Panc1 (cell line): ENCODE data around the gene CARM1. TPM values are rescaled to one million over a fixed set of nuclear protein-coding genes. Genes with fewer than 3 reads are reported as not detected.

Source experiments
- ATAC-seq: fragments of 200-7000 bp; cut with Tn5 transposase; 2 replicates; pipeline ENCODE4 v1.9.1; 2020; ENCODE audit warnings: mild to moderate bottlenecking, moderate library complexity
- BruUV-seq: library from RNA; stranded (reverse); fragments of 400-500 nt; replicated peaks from 2 replicates; lab custom pipeline; 2021; lab: Mats Ljungman, UMichigan
- CTCF ChIA-PET: fragments of 300-600 bp; sonication (Branson Sonifier 250); formaldehyde crosslinking; loops from one replicate; lab custom pipeline; 2022; ENCODE audit warnings: antibody characterized with exemption; lab: Charles Lee
- POLR2A ChIA-PET: fragments of 300-600 bp; sonication (Branson Sonifier 250); formaldehyde crosslinking; loops from one replicate; lab custom pipeline; 2022; ENCODE audit warnings: antibody characterized with exemption; lab: Charles Lee
- DNase-seq: peaks from one replicate; pipeline ENCODE4 v3.0.0-alpha.2; 2010; ENCODE audit warnings: low read depth, low spot score
- H3K27ac ChIP-seq: 2 replicates; pipeline ENCODE4 v1.5.1; 2011; ENCODE audit warnings: mild to moderate bottlenecking, low read length, inconsistent platforms
- H3K27me3 ChIP-seq: fragments of 200-500 bp; sonication (Bioruptor generic); 2 replicates; pipeline ENCODE4 v1.6.0; 2014; ENCODE audit warnings: low read length, inconsistent platforms; ENCODE audit not compliant: control insufficient read depth, insufficient read depth
- H3K36me3 ChIP-seq: fragments of 200-500 bp; sonication (Bioruptor generic); 2 replicates; pipeline ENCODE4 v1.5.1; 2014; ENCODE audit warnings: inconsistent platforms, mild to moderate bottlenecking, low read length, moderate library complexity; ENCODE audit not compliant: control insufficient read depth, insufficient read depth
- H3K4me1 ChIP-seq: 2 replicates; pipeline ENCODE4 v1.5.1; 2011; ENCODE audit warnings: inconsistent platforms, mild to moderate bottlenecking, low read length, moderate library complexity; ENCODE audit not compliant: control insufficient read depth, insufficient read depth
- H3K4me3 ChIP-seq, 2 experiments: 2 replicates each; pipeline ENCODE4 v1.5.1; 2011 to 2012; ENCODE audit warnings: low read depth in 2 of 2, low read length in 2 of 2, mild to moderate bottlenecking in 2 of 2, inconsistent platforms in 1 of 2, moderate library complexity in 1 of 2
- H3K9me3 ChIP-seq: fragments of 200-500 bp; sonication (Bioruptor generic); 2 replicates; pipeline ENCODE4 v1.5.1; 2014; ENCODE audit warnings: low read depth, mild to moderate bottlenecking, inconsistent platforms, low read length, moderate library complexity; ENCODE audit not compliant: control insufficient read depth, insufficient read depth
- CTCF ChIP-seq: fragments of 450-650 bp; IDR thresholded peaks from 2 replicates; pipeline ENCODE4 v1.5.1; 2017; ENCODE audit warnings: mild to moderate bottlenecking
- POLR2AphosphoS5 ChIP-seq: IDR thresholded peaks from 2 replicates; pipeline ENCODE4 v1.6.1; 2012; ENCODE audit warnings: mild to moderate bottlenecking, low read depth, low read length, moderate library complexity
- REST ChIP-seq, 2 experiments: IDR thresholded peaks; 2 replicates each; pipeline ENCODE4 v1.6.1; 2011 to 2012; ENCODE audit warnings: low read depth in 2 of 2, control low read depth in 1 of 2, low read length in 1 of 2, mild to moderate bottlenecking in 1 of 2, moderate library complexity in 1 of 2; ENCODE audit not compliant: insufficient read depth in 1 of 2
- SIN3A ChIP-seq: IDR thresholded peaks from 2 replicates; pipeline ENCODE4 v1.6.1; 2012; ENCODE audit warnings: low read depth, mild to moderate bottlenecking, low read length, moderate library complexity, borderline replicate concordance; ENCODE audit not compliant: insufficient read depth
- TCF7L2 ChIP-seq: IDR thresholded peaks from 2 replicates; pipeline ENCODE4 v1.6.1; 2011; ENCODE audit warnings: mild to moderate bottlenecking, low read depth, low read length, inconsistent platforms
- in situ Hi-C: cut with HindIII; loops from 2 replicates; pipeline ENCODE4 v1.10.0; 2016; ENCODE audit warnings: low sequenced_read_pairs, low pct_unique_long_range_greater_than_20kb
- intact Hi-C: fragments of 100-400 bp; cut with micrococcal nuclease; formaldehyde crosslinking; loops from one replicate; pipeline ENCODE4 v1.10.0; 2022; ENCODE audit not compliant: unreplicated experiment
- total RNA-seq: library from RNA; stranded (reverse); gene quantifications from one replicate; pipeline ENCODE4 v1.2.1, GENCODE V29; 2021; ENCODE audit not compliant: unreplicated experiment

Gene CARM1
- total RNA-seq, 1 experiment from 2014 or later = 44.9 TPM

- DNase-seq (no peak), ATAC-seq (no peak)
- intact Hi-C loops (no loop called here), in situ Hi-C loops (no loop called here)
- no TSS peak for BruUV-seq
- Histone ChIP-seq H3K9me3 (peaks cover 3% of the 10 kb centered on the region; the same call in 1 of the 2 replicates), H3K36me3 (no peaks in the 10 kb centered on the region), H3K27me3 (no peaks in the 10 kb centered on the region), H3K4me1 (no peaks in the 10 kb centered on the region; the same call in 1 of the 2 replicates), H3K4me3 (no peak overlapping the region), H3K27ac (no peak overlapping the region)
- TF ChIP-seq TCF7L2 (no peak), POLR2AphosphoS5 (0 out of 2 replicates have a peak, but pooled peaks have one; percentile 3)
- CTCF ChIA-PET = no interaction called here
- POLR2A ChIA-PET = no interaction called here
Observed at GRCh38 chr19:10831987-10832938, 39.1 kb upstream of the CARM1 start.

- Histone ChIP-seq H3K4me3 (no peak overlapping the region), H3K27me3 (no peaks in the 10 kb centered on the region), H3K36me3 (no peaks in the 10 kb centered on the region), H3K4me1 (no peaks in the 10 kb centered on the region; the same call in 1 of the 2 replicates), H3K9me3 (peaks cover 3% of the 10 kb centered on the region; the same call in 1 of the 2 replicates), H3K27ac (no peak overlapping the region)
- in situ Hi-C loops = no loop called here
- DNase-seq = no peak
- ATAC-seq = no peak
- ChIA-PET POLR2A (no interaction called here), CTCF (no interaction called here)
- 0 out of 2 replicates have a peak, but pooled peaks have one; percentile 7 for TF ChIP-seq POLR2AphosphoS5
- no peak for TF ChIP-seq TCF7L2
- TF ChIP-seq SIN3A = no peak
- intact Hi-C loops = no loop called here
- BruUV-seq = no TSS peak
Observed at GRCh38 chr19:10832939-10833296, 38.4 kb upstream of the CARM1 start.

GRCh38 chr19:10835089-10835753 lies 36.1 kb upstream of the CARM1 start:
- POLR2A ChIA-PET = interaction anchor here (0.6 to 1.4 kb wide), 3 partner anchors 24 to 63 kb away, joined by 3 to 5 read pairs (median 5); no protein-coding TSS in a partner anchor
- H3K27ac ChIP-seq = peak overlapping the region; percentile 84
- H3K9me3 ChIP-seq = peaks cover 3% of the 10 kb centered on the region; the same call in 1 of the 2 replicates
- in situ Hi-C loops = no loop called here
- ATAC-seq = peak; percentile 29
- CTCF ChIA-PET = interaction anchor here (2.4 kb wide), 1 partner anchor 29 kb away, joined by 16 read pairs; no protein-coding TSS in a partner anchor
- no peaks in the 10 kb centered on the region for H3K36me3 ChIP-seq
- DNase-seq = no peak
- TSS peak; percentile 91 for BruUV-seq
- TF ChIP-seq CTCF (no peak), POLR2AphosphoS5 (peak; percentile 21), REST (IDR thresholded peaks at IDR 0.05; ENCODE audit: insufficient read depth in 1 of 2, low read depth in 2 of 2, low read length in 1 of 2) (no peak), SIN3A (peak; percentile 44; the same call in 1 of the 2 replicates), TCF7L2 (no peak)
- intact Hi-C loops = no loop called here
- H3K4me1 ChIP-seq = no peaks in the 10 kb centered on the region; the same call in 1 of the 2 replicates
- no peaks in the 10 kb centered on the region for H3K27me3 ChIP-seq
- peak overlapping the region; percentile 61 to 71 for H3K4me3 ChIP-seq
